GM06990 (cell line): ENCODE measurements around the gene HPD.

Source experiments
- DNase-seq: peaks from one replicate; pipeline ENCODE4 v3.0.0-alpha.2; 2011; ENCODE audit not compliant: insufficient read length; ENCODE audit errors: extremely low read depth
- H3K27me3 ChIP-seq: replicated peaks from 2 replicates; pipeline ENCODE4 v1.6.0; 2011; ENCODE audit warnings: low read length; ENCODE audit not compliant: control insufficient read depth, insufficient read depth
- H3K36me3 ChIP-seq: 2 replicates; pipeline ENCODE4 v1.5.1; 2011; ENCODE audit warnings: low read length; ENCODE audit not compliant: control insufficient read depth, insufficient read depth
- H3K4me3 ChIP-seq: replicated peaks from 2 replicates; pipeline ENCODE4 v1.5.1; 2011; ENCODE audit warnings: low read depth, mild to moderate bottlenecking, control low read depth, low read length
- TF ChIP-seq, protein P1 (sequence below): IDR thresholded peaks from 2 replicates; pipeline ENCODE4 v1.5.1; 2011; ENCODE audit warnings: low read length, control low read depth, mild to moderate bottlenecking, inconsistent platforms; ENCODE audit not compliant: insufficient read depth, poor library complexity, severe bottlenecking

Gene HPD

DNA sequence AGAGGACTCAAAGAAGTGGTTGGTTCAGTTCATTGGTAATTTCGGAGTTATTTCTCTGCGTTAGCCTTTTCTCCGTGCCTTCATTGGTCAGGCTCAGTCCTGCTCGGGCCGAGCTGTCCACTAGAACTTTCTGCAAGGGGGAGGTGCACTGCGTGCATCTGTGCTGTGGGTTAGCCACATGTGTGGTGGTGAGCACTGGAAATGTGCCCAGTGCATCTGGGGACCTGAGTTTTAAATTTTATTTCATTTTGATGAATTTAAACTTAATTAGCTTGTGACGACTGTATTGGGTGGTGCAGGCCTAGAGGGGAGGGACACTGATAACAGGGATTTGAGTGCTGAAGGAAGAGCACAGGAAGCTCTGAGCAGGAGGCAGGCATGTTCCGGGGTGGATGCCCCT is 30.4 kb downstream of the HPD start:
- H3K27me3 ChIP-seq: no peaks in the 10 kb centered on the region
- TF ChIP-seq, protein P1, sequence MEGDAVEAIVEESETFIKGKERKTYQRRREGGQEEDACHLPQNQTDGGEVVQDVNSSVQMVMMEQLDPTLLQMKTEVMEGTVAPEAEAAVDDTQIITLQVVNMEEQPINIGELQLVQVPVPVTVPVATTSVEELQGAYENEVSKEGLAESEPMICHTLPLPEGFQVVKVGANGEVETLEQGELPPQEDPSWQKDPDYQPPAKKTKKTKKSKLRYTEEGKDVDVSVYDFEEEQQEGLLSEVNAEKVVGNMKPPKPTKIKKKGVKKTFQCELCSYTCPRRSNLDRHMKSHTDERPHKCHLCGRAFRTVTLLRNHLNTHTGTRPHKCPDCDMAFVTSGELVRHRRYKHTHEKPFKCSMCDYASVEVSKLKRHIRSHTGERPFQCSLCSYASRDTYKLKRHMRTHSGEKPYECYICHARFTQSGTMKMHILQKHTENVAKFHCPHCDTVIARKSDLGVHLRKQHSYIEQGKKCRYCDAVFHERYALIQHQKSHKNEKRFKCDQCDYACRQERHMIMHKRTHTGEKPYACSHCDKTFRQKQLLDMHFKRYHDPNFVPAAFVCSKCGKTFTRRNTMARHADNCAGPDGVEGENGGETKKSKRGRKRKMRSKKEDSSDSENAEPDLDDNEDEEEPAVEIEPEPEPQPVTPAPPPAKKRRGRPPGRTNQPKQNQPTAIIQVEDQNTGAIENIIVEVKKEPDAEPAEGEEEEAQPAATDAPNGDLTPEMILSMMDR: no peak
- peaks cover 36% of the 10 kb centered on the region for H3K36me3 ChIP-seq
- no peak overlapping the region for H3K4me3 ChIP-seq
- no peak for DNase-seq

DNA sequence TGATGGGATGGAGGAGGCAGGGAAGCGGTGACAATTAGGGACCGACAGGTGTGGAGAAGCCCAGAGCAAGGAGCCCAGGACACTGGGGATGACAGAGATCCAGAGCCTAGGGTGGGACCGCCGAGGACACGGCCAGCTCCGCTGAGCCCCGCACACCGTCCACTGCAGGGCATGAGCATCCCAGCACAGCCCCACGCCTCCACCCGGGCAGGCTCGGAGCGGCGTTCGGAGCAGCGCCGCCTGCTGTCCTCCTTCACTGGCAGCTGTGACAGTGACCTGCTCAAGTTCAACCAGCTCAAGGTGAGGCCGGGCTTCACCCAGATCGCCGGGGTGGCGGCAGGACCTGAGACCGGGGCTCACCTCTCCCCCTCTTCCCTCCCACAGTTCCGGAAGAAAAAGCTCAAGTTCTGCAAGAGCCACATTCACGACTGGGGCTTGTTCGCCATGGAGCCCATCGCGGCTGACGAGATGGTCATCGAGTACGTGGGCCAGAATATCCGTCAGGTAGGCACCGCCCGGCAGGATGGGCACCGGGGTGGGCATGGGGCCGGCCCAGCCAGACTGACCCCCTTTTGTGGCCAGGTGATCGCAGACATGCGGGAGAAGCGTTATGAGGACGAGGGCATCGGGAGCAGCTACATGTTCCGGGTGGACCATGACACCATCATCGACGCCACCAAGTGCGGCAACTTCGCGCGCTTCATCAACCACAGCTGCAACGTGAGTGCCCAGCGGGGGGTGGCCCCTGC is 31.1 kb downstream of the HPD start:
- H3K36me3 ChIP-seq: peaks cover 39% of the 10 kb centered on the region

DNA sequence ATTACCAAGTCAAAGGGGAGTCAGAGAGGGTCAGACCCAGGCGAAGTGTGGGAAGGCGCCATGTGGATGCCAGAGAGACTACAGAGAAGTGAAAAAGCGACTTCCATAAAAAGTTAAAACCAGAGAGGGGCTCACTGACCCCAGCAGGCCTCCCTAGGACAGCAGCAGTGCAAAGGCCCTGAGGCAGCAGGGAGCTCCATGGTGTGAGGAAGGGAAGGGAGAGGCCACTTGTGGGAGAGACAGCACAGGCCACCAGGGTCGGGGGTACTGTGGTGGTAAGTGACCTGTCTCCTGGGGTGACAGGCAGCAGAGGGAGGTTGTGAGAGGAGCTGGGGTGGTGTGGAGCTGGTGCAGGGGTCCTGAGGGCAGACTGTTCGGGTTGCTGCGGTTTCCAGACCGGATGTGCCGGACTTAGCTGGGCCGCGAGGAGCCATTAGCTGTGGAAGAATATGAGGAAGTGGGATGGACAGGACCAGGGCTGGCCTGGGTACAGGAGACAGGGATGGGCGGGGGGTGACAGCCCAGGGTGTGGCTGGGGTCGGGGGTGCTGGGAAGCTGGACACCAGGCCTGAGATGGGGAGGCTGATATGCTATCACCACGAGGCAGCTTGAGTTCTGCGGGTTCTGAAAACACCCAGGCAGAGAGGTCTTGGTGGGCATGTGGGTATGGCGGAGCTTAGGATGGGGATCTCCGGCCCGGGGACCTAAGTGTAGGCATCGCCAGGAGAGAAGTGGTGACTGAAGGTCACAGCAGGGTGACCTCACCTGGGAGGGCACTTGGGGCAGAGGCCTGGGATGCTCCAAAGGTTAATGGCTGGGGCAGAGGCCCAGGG is 32.1 kb downstream of the HPD start:
- Histone ChIP-seq H3K36me3 (peaks cover 43% of the 10 kb centered on the region), H3K27me3 (no peaks in the 10 kb centered on the region), H3K4me3 (no peak overlapping the region)
- DNase-seq: no peak
- TF ChIP-seq, protein P1: no peak

More for the DNA sequence above, 31.1 kb downstream of the HPD start:
- Histone ChIP-seq H3K4me3 (no peak overlapping the region), H3K27me3 (no peaks in the 10 kb centered on the region)
- DNase-seq: no peak
- TF ChIP-seq, protein P1: no peak

DNA sequence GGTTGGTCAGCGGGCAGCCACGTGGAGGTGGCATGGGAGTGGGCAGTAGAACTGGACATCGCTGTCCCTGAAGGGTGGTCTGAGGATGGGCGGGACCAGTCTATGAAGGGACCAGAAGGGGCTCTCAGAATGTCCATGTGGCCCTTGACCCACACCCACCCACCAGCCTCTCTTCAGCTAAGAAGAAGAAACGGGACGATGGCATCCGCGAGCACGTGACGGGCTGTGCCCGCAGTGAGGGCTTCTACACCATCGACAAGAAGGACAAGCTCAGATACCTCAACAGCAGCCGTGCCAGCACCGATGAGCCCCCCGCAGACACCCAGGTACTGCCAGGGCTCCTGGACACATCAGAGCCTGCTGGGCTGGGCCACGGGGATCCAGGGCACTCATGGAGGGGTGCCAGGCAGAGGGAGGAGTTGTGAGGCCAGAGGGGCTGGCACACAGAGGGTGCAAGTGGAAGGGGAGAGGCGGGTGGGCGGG is 33.6 kb downstream of the HPD start:
- H3K36me3 ChIP-seq: peaks cover 38% of the 10 kb centered on the region
- TF ChIP-seq, protein P1: no peak

DNA sequence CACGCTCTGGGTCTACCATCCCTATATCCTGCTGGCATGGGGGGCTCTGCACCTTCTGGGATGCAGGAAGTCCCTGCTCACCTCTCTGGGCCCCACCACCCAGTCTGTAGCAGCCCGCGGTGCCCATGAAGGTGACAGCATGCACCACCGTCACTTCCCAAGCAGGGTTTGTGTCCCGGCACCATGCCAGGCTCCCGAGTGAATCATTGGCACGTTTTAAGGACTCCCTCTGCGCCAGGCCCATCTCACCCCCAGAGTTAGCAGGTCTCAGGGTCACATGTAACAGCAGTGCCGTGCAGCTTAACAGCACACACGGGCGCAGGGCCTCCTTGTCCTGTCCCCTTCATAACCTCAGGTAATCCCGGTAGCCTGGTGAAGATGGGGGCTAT is 34.9 kb downstream of the HPD start:
- peaks cover 33% of the 10 kb centered on the region for H3K36me3 ChIP-seq
- DNase-seq: no peak
- H3K4me3 ChIP-seq: no peak overlapping the region
- no peaks in the 10 kb centered on the region for H3K27me3 ChIP-seq
- TF ChIP-seq, protein P1: no peak

More for the DNA sequence above, 33.6 kb downstream of the HPD start:
- Histone ChIP-seq H3K4me3 (no peak overlapping the region), H3K27me3 (no peaks in the 10 kb centered on the region)
- no peak for DNase-seq
